HepG2 (cell line): ENCODE measurements around the gene RAC3. TPM values are rescaled to one million over a fixed set of nuclear protein-coding genes. Genes with fewer than 3 reads are reported as not detected.
A peak's percentile ranks its signal among the peaks of the same experiment; 100 is the strongest.

Experiments used
- BATF2 ChIP-seq: sonication (generic); formaldehyde crosslinking; IDR thresholded peaks from 2 replicates; pipeline ENCODE4 v1.8.0; 2022; ENCODE audit warnings: mild to moderate bottlenecking, missing genetic modification reagents, moderate library complexity
- BRD4 ChIP-seq: sonication (generic); formaldehyde crosslinking; IDR thresholded peaks from 2 replicates; pipeline ENCODE4 v1.4.0; 2020; ENCODE audit warnings: missing genetic modification reagents
- CSRNP1 ChIP-seq: sonication (generic); formaldehyde crosslinking; IDR thresholded peaks from 2 replicates; pipeline ENCODE4 v1.8.1; 2023; ENCODE audit warnings: mild to moderate bottlenecking, missing genetic modification reagents
- CTCF ChIP-seq: sonication (generic); formaldehyde crosslinking; IDR thresholded peaks from 2 replicates; pipeline ENCODE4 v1.5.0; 2020; ENCODE audit warnings: mild to moderate bottlenecking, missing genetic modification reagents, moderate library complexity
- HBP1 ChIP-seq: IDR thresholded peaks from 2 replicates; pipeline ENCODE4 v1.6.1; 2016; ENCODE audit warnings: low read depth, control low read depth
- PCBP1 ChIP-seq: fragments of 200-400 bp; formaldehyde crosslinking; IDR thresholded peaks from 2 replicates; pipeline ENCODE4 v1.6.1; 2017; ENCODE audit warnings: mild to moderate bottlenecking, low read depth, low read length, borderline replicate concordance
- SP1 ChIP-seq, 2 experiments: fragments of 450-650 bp in 1 of 2; sonication (generic) in 1 of 2; formaldehyde crosslinking in 1 of 2; IDR thresholded peaks; 2 replicates each; pipeline versions ENCODE4 v1.4.0 to v1.6.1; 2016 to 2020; ENCODE audit warnings: missing genetic modification reagents in 1 of 2
- SRF ChIP-seq: IDR thresholded peaks from 2 replicates; pipeline ENCODE4 v1.6.1; 2011; ENCODE audit warnings: mild to moderate bottlenecking, low read depth, low read length, moderate library complexity
- TFDP2 ChIP-seq: sonication (generic); formaldehyde crosslinking; IDR thresholded peaks from 2 replicates; pipeline ENCODE4 v1.4.0; 2020; ENCODE audit warnings: missing genetic modification reagents
- THAP11 ChIP-seq: IDR thresholded peaks from 2 replicates; pipeline ENCODE4 v1.6.1; 2016; ENCODE audit warnings: missing biosample characterization, missing genetic modification reagents
- TOE1 ChIP-seq: sonication (generic); formaldehyde crosslinking; IDR thresholded peaks from 2 replicates; pipeline ENCODE4 v1.4.0; 2020; ENCODE audit warnings: mild to moderate bottlenecking, missing genetic modification reagents
- ZBTB38 ChIP-seq: sonication (generic); formaldehyde crosslinking; IDR thresholded peaks from 2 replicates; pipeline ENCODE4 v1.5.1; 2020; ENCODE audit warnings: mild to moderate bottlenecking, missing genetic modification reagents
- ZBTB46 ChIP-seq: sonication (generic); formaldehyde crosslinking; IDR thresholded peaks from 2 replicates; pipeline ENCODE4 v1.4.0; 2020; ENCODE audit warnings: mild to moderate bottlenecking, missing genetic modification reagents, borderline replicate concordance
- ZBTB7B ChIP-seq: sonication (generic); formaldehyde crosslinking; IDR thresholded peaks from 2 replicates; pipeline ENCODE4 v1.4.0; 2020; ENCODE audit warnings: missing genetic modification reagents
- ZC3H13 ChIP-seq: sonication (generic); formaldehyde crosslinking; IDR thresholded peaks from 2 replicates; pipeline ENCODE4 v1.8.1; 2023; ENCODE audit warnings: mild to moderate bottlenecking, missing genetic modification reagents, moderate library complexity
- ZC3H4 ChIP-seq: sonication (generic); formaldehyde crosslinking; IDR thresholded peaks from 2 replicates; pipeline ENCODE4 v1.4.0; 2020; ENCODE audit warnings: missing genetic modification reagents, borderline replicate concordance
- ZNF121 ChIP-seq: sonication (generic); formaldehyde crosslinking; IDR thresholded peaks from 2 replicates; pipeline ENCODE4 v1.5.0; 2020; ENCODE audit warnings: mild to moderate bottlenecking, missing genetic modification reagents
- ZNF292 ChIP-seq: sonication (generic); formaldehyde crosslinking; IDR thresholded peaks from 2 replicates; pipeline ENCODE4 v1.8.1; 2022; ENCODE audit warnings: mild to moderate bottlenecking, low read depth, missing genetic modification reagents, borderline replicate concordance
- ZNF326 ChIP-seq: sonication (generic); formaldehyde crosslinking; IDR thresholded peaks from 2 replicates; pipeline ENCODE4 v1.4.0; 2020; ENCODE audit warnings: missing genetic modification reagents, borderline replicate concordance
- ZNF839 ChIP-seq: sonication (generic); formaldehyde crosslinking; IDR thresholded peaks from 2 replicates; pipeline ENCODE4 v1.4.0; 2020; ENCODE audit warnings: missing genetic modification reagents, mild to moderate bottlenecking, borderline replicate concordance
- polyA plus RNA-seq, 8 experiments: library from polyadenylated mRNA; depleted of rRNA in 3 of 8; stranded (reverse) in 7 of 8; unstranded in 1 of 8; fragments of >200 nt; fragmentation: Illumina TruSeq in 4 of 8; extraction: Trizol in 4 of 8; gene quantifications; 2 replicates each; pipeline versions ENCODE4 v1.2.1 to v1.2.3, GENCODE V29; 2011 to 2016; ENCODE audit warnings: low read depth in 4 of 8, missing spikeins in 1 of 8, mixed read lengths in 1 of 8; ENCODE audit not compliant: insufficient read depth in 1 of 8
- total RNA-seq, 5 experiments: library from RNA; depleted of rRNA; stranded (reverse); fragments of >200 nt; fragmentation: Illumina TruSeq; extraction: Trizol; gene quantifications; 2 replicates each; pipeline ENCODE4 v1.2.3, GENCODE V29; 2016; ENCODE audit warnings: low read depth in 1 of 5

RAC3 gene
- total and polyA plus RNA-seq, 2 of the 13 experiments (the other 11 are each of a cell fraction or from before 2014, with no cell fraction given), result 10.5 to 21.3 TPM

GRCh38 chr17:81998691-81999438, 32.6 kb upstream of the RAC3 start (continued):
- peak; percentile 16; the same call in 1 of the 2 replicates for TF ChIP-seq HBP1 (CRISPR knock-in tag)
- peak; percentile 97 for TF ChIP-seq ZBTB38
- TF ChIP-seq TOE1, result no peak
- peak; percentile 92 for TF ChIP-seq ZC3H4
- TF ChIP-seq PCBP1, result peak; percentile 75; the same call in 1 of the 2 replicates
- no peak for TF ChIP-seq ZNF121 (CRISPR knock-in tag)
- peak; percentile 40 for TF ChIP-seq BRD4 (CRISPR knock-in tag)
- no peak for TF ChIP-seq ZNF292 (CRISPR knock-in tag)
- TF ChIP-seq CSRNP1 (CRISPR knock-in tag), result 0 out of 2 replicates have a peak, but pooled peaks have one; percentile 32
- TF ChIP-seq ZNF326 (CRISPR knock-in tag), result no peak
- no peak for TF ChIP-seq ZNF839
- 0 out of 2 replicates have a peak, but pooled peaks have one; percentile 10 for TF ChIP-seq TFDP2 (CRISPR knock-in tag)
- TF ChIP-seq CTCF (CRISPR knock-in tag), result no peak
- TF ChIP-seq ZBTB7B (CRISPR knock-in tag), result 0 out of 2 replicates have a peak, but pooled peaks have one; percentile 49
- no peak for TF ChIP-seq THAP11 (CRISPR knock-in tag)
- no peak for TF ChIP-seq SP1 (IDR thresholded peaks at IDR 0.05)
- no peak for TF ChIP-seq SP1 (CRISPR knock-in tag; IDR thresholded peaks at IDR 0.05)
- TF ChIP-seq ZBTB46, result 0 out of 2 replicates have a peak, but pooled peaks have one; percentile 84
- no peak for TF ChIP-seq BATF2 (CRISPR knock-in tag)
- TF ChIP-seq SRF, result no peak
- no peak for TF ChIP-seq ZC3H13
